ENCODE measurements around the gene CHRM2. TPM values are rescaled to one million over a fixed set of nuclear protein-coding genes. Genes with fewer than 3 reads are reported as not detected.

Gene CHRM2
- total RNA-seq, 2 donors from 2014 or later, result 0.30 to 6.1 TPM

DNA sequence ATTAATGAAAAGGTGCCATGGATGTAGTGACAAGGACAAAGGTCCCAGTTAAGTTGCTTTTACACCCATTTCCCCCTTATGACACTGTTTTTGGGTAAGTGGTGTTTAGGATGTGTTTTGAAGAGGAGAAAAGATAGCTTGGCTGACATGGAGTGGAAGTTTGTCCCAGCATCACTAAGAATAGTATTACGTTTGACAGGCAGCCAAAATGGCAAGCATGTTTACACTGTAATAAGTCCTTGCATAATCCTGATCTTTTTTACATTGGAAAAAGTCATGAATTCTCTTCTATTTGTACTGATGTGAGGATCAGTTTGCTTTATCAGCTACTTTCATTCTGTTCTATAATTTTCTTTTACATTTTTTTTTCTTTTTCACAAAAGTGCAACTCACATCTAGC lies 137.8 kb downstream of the CHRM2 start:
- H3K27ac ChIP-seq, result no peak overlapping the region
- no peak overlapping the region for H3K9ac ChIP-seq (ENCODE audit: low read depth in 2 of 2, low read length in 2 of 2)
- H3K36me3 ChIP-seq, result no peaks in the 10 kb centered on the region
- no peaks in the 10 kb centered on the region for H3K9me3 ChIP-seq
- intact Hi-C loops (cut with DNase I), result no loop called here
- no peaks in the 10 kb centered on the region for H3K27me3 ChIP-seq
- no peak for DNase-seq
- no peak overlapping the region for H3K4me3 ChIP-seq
- TF ChIP-seq, protein P1, sequence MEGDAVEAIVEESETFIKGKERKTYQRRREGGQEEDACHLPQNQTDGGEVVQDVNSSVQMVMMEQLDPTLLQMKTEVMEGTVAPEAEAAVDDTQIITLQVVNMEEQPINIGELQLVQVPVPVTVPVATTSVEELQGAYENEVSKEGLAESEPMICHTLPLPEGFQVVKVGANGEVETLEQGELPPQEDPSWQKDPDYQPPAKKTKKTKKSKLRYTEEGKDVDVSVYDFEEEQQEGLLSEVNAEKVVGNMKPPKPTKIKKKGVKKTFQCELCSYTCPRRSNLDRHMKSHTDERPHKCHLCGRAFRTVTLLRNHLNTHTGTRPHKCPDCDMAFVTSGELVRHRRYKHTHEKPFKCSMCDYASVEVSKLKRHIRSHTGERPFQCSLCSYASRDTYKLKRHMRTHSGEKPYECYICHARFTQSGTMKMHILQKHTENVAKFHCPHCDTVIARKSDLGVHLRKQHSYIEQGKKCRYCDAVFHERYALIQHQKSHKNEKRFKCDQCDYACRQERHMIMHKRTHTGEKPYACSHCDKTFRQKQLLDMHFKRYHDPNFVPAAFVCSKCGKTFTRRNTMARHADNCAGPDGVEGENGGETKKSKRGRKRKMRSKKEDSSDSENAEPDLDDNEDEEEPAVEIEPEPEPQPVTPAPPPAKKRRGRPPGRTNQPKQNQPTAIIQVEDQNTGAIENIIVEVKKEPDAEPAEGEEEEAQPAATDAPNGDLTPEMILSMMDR (IDR thresholded peaks at IDR 0.05), result no peak
- H3K4me1 ChIP-seq, result no peaks in the 10 kb centered on the region

DNA sequence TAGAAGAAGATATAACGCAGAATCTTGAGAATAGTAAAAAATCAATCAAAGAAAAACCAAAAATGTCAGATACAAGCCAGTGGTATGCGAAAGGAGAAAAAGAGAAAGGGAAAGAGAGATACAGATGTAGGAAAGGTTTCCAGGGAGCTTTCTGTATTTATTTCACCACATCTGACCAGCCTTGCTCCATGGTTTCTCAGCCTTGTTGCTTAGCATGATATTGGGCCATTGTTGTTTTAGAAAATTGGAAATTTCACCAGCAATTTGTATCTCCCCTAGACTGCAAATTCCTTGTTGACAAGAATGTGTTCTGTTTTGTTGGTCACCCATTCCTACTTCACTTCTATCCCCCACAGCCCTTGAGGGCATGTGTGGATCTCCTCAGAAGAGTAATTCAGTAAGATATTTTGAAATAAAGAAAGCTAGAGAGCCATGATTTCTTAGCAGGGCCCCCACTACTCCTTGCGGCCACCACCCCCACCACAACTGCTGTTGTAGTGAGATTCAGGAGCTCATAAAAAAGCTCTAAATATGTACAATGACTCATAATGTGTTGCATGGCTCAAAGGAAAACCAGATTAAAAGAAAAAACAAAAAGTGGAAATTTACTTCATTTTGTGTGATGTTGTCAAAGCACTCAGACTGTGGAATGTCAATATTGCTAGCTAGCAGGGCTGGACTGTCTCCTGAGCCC lies 138.7 kb downstream of the CHRM2 start:
- Histone ChIP-seq H3K27me3 (no peaks in the 10 kb centered on the region), H3K9me3 (no peaks in the 10 kb centered on the region), H3K4me3 (no peak overlapping the region), H3K36me3 (no peaks in the 10 kb centered on the region), H3K27ac (no peak overlapping the region), H3K4me1 (no peaks in the 10 kb centered on the region), H3K9ac (ENCODE audit: low read depth in 2 of 2, low read length in 2 of 2) (no peak overlapping the region)
- no peak for DNase-seq
- TF ChIP-seq, protein P1 (IDR thresholded peaks at IDR 0.05), result no peak
- intact Hi-C loops (cut with DNase I), result no loop called here

DNA sequence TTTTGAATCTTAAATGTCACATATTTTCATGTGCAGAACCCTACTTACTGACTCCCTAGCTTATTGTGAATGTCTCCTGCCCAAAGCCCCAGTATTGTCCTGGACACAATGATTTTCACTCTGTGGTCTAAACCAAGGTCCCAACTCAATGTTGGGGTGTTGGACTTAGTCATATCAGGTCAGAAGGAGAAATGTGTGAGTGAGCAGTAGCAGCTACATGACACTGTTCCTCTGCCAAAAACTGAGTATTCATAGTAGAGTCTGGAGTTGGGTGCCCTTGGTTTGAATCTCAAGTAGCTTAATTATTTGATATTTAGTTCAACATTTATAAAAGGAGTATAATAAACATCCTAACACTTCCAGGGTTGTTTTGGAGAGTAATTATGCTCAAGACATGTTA lies 141.0 kb downstream of the CHRM2 start:
- no peaks in the 10 kb centered on the region for H3K36me3 ChIP-seq
- H3K27me3 ChIP-seq, result no peaks in the 10 kb centered on the region
- no peak overlapping the region for H3K27ac ChIP-seq
- no peak for DNase-seq
- TF ChIP-seq, protein P1 (IDR thresholded peaks at IDR 0.05), result no peak
- intact Hi-C loops (cut with DNase I), result no loop called here
- H3K4me3 ChIP-seq, result no peak overlapping the region
- no peaks in the 10 kb centered on the region for H3K4me1 ChIP-seq
- no peaks in the 10 kb centered on the region for H3K9me3 ChIP-seq
- H3K9ac ChIP-seq (ENCODE audit: low read depth in 2 of 2, low read length in 2 of 2), result no peak overlapping the region

DNA sequence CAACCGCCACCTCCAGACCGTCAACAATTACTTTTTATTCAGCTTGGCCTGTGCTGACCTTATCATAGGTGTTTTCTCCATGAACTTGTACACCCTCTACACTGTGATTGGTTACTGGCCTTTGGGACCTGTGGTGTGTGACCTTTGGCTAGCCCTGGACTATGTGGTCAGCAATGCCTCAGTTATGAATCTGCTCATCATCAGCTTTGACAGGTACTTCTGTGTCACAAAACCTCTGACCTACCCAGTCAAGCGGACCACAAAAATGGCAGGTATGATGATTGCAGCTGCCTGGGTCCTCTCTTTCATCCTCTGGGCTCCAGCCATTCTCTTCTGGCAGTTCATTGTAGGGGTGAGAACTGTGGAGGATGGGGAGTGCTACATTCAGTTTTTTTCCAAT lies 146.6 kb downstream of the CHRM2 start:
- Histone ChIP-seq H3K27me3 (no peaks in the 10 kb centered on the region), H3K4me1 (no peaks in the 10 kb centered on the region), H3K4me3 (no peak overlapping the region), H3K27ac (no peak overlapping the region), H3K9me3 (no peaks in the 10 kb centered on the region), H3K9ac (ENCODE audit: low read depth in 2 of 2, low read length in 2 of 2) (no peak overlapping the region), H3K36me3 (no peaks in the 10 kb centered on the region)
- TF ChIP-seq, protein P1 (IDR thresholded peaks at IDR 0.05), result no peak
- intact Hi-C loops (cut with DNase I), result no loop called here
- DNase-seq, result no peak

DNA sequence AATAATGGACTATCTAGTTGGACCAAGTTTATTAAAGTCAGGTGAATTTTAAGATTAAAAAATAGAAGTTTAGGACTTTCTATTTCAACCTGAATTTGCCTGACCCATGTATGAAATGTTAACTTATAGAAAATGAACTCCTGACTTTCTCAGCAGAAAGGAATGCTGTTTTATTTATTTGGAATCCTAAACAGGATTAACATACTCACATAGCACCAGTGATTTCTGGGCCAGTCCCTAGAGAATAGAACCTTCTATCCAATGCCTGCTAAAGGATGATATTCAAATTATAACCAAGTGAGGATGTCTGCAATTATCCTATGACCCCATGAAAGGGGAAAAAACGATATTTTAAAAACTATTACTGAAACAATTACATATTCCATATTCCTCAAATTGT lies 148.8 kb downstream of the CHRM2 start:
- intact Hi-C loops (cut with DNase I), result no loop called here
- no peak for DNase-seq
- TF ChIP-seq, protein P1 (IDR thresholded peaks at IDR 0.05), result no peak
- Histone ChIP-seq H3K4me3 (no peak overlapping the region), H3K9me3 (no peaks in the 10 kb centered on the region), H3K27me3 (no peaks in the 10 kb centered on the region), H3K27ac (no peak overlapping the region), H3K4me1 (no peaks in the 10 kb centered on the region), H3K36me3 (no peaks in the 10 kb centered on the region), H3K9ac (ENCODE audit: low read depth in 2 of 2, low read length in 2 of 2) (no peak overlapping the region)

Measured in colonic mucosa (tissue), 4 donors.